T-helper 17 cell (primary cell): ENCODE data around the gene ZG16B. TPM values are rescaled to one million over a fixed set of nuclear protein-coding genes. Genes with fewer than 3 reads are reported as not detected.

ENCODE experiments used
- ATAC-seq: fragments of 150-1000 bp; cut with Tn5 transposase; 2 replicates; pipeline ENCODE4 v1.10.0; 2021; ENCODE audit warnings: mild to moderate bottlenecking, moderate library complexity
- DNase-seq, 3 donors: peaks; one replicate each; pipeline versions ENCODE4 v3.0.0 to v3.0.0-alpha.2; 2020 to 2021
- H3K9me3 ChIP-seq: one replicate; pipeline ENCODE4 v1.7.0; 2013; ENCODE audit warnings: low read length, mild to moderate bottlenecking; ENCODE audit not compliant: control insufficient read depth, poor library complexity, severe bottlenecking
- H3K27ac Mint-ChIP-seq: one replicate; pipeline ENCODE4 v1.8.0; 2022; ENCODE audit warnings: mild to moderate bottlenecking, moderate library complexity, mixed read lengths
- H3K27me3 Mint-ChIP-seq: one replicate; pipeline ENCODE4 v1.8.0; 2022; ENCODE audit warnings: mixed read lengths
- H3K36me3 Mint-ChIP-seq: one replicate; pipeline ENCODE4 v1.8.0; 2022; ENCODE audit warnings: low read depth, mixed read lengths
- H3K4me1 Mint-ChIP-seq: one replicate; pipeline ENCODE4 v1.8.0; 2022; ENCODE audit warnings: mild to moderate bottlenecking, mixed read lengths
- H3K4me3 Mint-ChIP-seq: one replicate; pipeline ENCODE4 v1.8.0; 2022; ENCODE audit warnings: mild to moderate bottlenecking, moderate library complexity, mixed read lengths
- total RNA-seq, 4 donors: library from RNA in 2 of 4; stranded (reverse) in 2 of 4; gene quantifications; one replicate each; pipeline ENCODE4 v1.2.3 and lab custom pipeline; 2022 to 2026

ZG16B gene
- total RNA-seq, 2 donors from 2014 or later, result not detected

DNA sequence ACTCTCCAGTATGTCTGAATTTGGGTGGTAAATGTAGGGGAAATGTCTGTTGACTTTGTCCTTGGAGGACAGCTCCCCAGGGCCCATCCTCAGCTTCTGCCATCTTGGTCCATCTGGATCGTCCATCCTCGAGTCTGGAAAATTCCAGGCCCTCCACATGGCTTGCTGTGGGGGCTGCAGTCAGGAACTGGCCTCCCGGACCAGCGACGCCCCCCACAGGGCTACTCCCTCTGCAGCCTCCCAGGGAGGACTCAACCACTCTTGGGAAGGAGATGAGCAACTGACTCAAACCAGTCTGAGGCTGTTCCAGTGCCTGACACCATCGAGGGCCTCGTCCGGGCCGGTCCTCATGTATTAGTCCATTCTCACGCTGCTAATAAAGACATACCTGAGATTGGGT lies 5.5 kb upstream of the ZG16B start:
- no peak for DNase-seq
- peaks cover 10% of the 10 kb centered on the region for H3K27me3 Mint-ChIP-seq
- ATAC-seq, result no peak
- no peaks in the 10 kb centered on the region for H3K4me1 Mint-ChIP-seq
- H3K4me3 Mint-ChIP-seq, result no peak overlapping the region
- H3K9me3 ChIP-seq, result no peaks in the 10 kb centered on the region
- no peak overlapping the region for H3K27ac Mint-ChIP-seq
- H3K36me3 Mint-ChIP-seq, result no peaks in the 10 kb centered on the region

DNA sequence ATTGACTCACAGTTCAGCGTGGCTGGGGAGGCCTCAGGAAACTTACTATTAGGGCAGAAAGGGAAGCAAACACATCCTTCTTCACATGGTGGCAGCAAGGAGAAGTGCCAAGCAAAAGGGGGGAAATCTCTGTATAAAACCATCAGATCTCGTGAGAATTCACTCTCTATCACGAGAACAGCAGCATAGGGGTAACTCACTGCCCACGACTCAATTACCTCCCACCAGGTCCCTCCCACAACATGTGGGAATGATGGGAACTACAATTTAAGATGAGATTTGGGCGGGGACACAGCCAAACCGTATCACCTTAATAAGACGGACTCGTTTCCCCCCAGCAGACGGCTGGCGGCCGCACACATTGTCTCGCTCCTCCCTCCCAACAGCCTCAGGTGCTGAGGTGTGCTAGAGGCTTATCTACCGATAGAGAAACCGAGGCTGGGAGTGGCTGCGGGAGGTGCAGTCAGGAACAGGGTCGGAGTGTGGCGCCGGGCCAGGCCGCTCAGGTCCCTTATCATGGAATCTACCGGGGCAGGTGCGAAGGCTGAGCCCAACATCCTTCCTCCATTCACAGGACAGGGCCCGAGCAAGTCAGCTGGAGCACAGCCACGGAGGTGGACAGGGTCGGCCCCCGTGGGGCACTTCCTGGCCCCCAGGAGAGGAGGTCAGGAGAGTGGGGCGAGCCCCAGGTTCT lies 4.9 kb upstream of the ZG16B start:
- Mint-ChIP-seq H3K27ac (no peak overlapping the region), H3K4me1 (no peaks in the 10 kb centered on the region), H3K4me3 (no peak overlapping the region), H3K36me3 (no peaks in the 10 kb centered on the region), H3K27me3 (peaks cover 10% of the 10 kb centered on the region)
- H3K9me3 ChIP-seq, result no peaks in the 10 kb centered on the region
- ATAC-seq, result no peak
- no peak for DNase-seq

DNA sequence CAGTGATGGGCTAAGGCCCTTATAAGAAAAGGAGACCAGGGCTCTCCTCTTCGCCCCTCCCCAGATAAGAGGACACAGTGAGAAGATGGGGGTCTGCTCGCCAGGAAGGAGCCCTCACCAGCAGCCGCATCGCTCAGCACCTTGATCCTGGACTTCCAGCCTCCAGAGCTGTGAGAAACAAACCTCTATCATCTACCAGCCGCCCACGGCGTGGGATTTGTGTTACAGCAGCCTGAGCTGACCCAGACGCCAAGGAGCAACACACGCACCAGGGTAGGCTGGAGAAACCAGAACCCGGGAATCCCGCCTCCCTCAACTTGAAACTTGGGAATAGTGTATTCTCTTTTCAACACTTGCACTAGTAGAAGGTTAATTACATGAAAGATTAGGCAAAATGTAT lies 4.2 kb upstream of the ZG16B start:
- Mint-ChIP-seq H3K27me3 (peaks cover 10% of the 10 kb centered on the region), H3K36me3 (no peaks in the 10 kb centered on the region), H3K4me1 (no peaks in the 10 kb centered on the region), H3K4me3 (no peak overlapping the region), H3K27ac (no peak overlapping the region)
- H3K9me3 ChIP-seq, result no peaks in the 10 kb centered on the region
- DNase-seq (no peak), ATAC-seq (no peak)

DNA sequence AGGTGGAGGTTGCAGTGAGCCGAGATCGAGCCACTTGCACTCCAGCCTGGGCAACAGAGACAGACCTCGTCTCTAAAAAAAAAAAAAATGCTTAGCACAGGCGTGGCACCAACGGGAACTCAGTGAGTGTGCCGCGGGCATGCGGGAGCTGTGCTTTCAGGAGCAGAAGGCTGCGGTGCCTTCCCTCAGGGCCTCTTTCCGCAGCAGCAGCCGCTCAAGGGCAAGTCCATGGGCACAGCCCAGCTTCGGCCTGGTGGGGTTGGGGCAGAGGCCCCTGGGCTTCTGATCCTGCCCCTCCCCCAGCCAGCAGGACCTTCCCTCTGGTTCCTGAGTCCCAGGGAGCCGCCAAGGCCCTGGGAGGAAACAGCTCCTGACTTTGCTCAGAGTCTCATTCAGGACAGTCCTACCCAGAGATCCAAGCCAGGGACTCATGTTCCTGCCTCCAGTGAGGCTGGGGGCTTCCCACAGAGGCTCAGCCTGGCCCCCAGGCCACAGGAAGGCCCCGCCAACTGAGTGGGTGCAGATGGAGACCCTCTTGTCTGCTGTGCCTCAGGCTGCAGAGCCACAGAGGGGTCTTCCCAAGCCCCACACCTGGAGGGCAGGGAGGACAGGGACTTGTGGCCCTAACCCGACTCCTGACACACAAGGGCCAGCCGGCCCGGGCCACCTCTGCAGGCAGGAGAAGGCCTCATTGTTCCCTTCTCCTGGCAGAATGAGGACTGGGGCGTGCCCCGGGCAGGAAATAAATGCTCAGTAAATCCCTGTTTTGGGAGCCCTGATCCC lies 3.3 kb upstream of the ZG16B start:
- H3K36me3 Mint-ChIP-seq, result no peaks in the 10 kb centered on the region
- ATAC-seq (no peak), DNase-seq (no peak)
- no peak overlapping the region for H3K4me3 Mint-ChIP-seq
- peaks cover 10% of the 10 kb centered on the region for H3K27me3 Mint-ChIP-seq
- no peak overlapping the region for H3K27ac Mint-ChIP-seq
- no peaks in the 10 kb centered on the region for H3K4me1 Mint-ChIP-seq
- H3K9me3 ChIP-seq, result no peaks in the 10 kb centered on the region

DNA sequence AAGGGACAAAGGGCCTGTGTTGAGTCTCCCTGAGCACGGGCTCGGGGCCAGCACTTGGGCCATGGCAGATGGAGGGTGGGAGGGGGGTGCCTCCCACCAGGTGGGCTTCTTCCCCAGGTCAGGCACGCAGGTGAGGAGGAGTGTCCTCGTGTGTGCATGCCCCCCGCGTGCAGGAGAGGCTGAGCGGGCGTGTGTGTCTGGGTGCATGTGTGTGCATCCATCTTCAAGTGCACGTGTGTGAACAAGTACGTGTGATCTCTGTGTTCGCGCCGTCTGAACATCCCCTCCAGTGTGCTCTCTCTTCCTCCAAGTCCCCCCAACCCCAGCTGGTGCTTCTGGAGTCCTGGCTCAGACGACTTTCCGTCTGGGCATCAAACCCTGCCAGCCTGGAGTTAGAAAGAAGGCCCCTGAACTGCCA lies 2.7 kb upstream of the ZG16B start:
- no peaks in the 10 kb centered on the region for H3K9me3 ChIP-seq
- no peak for ATAC-seq

DNA sequence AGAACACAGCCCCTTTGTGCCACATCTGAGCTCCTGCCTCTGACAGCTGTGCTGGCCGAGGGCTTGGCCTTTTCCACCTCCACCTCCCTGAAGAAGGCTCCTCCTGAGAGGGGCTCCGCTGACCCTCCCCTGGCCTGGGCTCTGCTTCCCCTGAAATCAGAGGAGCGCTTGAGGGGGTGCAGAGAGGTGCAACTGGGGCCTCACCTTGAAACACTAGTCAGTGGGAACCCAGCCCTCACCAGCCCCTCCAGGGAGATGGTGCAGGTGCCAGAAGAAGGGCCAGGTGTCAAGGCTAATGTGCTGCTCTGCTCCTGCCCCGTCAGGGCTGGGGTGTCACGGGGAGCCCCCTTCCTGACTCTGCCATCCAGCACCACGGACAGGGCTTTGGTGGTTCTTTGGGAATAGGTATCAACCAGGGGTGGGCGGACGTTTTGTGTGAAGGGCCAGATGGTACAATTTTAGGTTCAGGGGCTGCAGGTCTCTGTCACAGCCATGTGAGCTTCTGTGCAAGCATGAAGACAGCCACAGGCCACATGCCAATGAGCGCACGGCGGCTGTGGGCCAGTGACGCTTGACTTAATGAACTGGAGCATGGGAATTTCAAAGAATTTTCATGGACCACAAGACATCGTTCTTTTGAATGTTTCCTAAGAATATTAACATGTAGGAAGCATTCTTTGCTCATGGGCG lies 2.1 kb upstream of the ZG16B start:
- DNase-seq (no peak), ATAC-seq (no peak)

More for the DNA sequence above, 2.7 kb upstream of the ZG16B start:
- no peak for DNase-seq
- Mint-ChIP-seq H3K36me3 (no peaks in the 10 kb centered on the region), H3K27me3 (peaks cover 11% of the 10 kb centered on the region), H3K4me3 (no peak overlapping the region), H3K27ac (no peak overlapping the region), H3K4me1 (no peaks in the 10 kb centered on the region)

DNA sequence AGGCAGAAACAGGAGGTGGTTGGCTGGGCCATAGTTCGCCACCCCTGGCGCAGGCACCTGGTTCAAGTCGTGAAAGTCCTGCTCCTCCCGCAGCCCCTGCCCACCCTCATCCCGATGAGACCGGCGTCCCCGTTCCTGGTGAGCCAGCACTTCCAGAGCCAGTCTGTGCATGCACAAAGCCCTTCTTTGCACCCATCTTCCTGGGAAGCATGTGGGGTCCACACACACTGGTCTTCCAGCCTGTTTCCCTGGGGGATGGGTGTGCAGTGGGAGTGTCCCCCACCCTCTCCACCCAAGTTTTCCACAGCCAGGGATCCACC lies 1.6 kb upstream of the ZG16B start:
- H3K27me3 Mint-ChIP-seq, result peaks cover 16% of the 10 kb centered on the region
- no peak for DNase-seq
- H3K9me3 ChIP-seq, result no peaks in the 10 kb centered on the region
- no peak for ATAC-seq
- peaks cover 2% of the 10 kb centered on the region for H3K36me3 Mint-ChIP-seq
- no peak overlapping the region for H3K4me3 Mint-ChIP-seq
- no peak overlapping the region for H3K27ac Mint-ChIP-seq
- H3K4me1 Mint-ChIP-seq, result peaks cover 3% of the 10 kb centered on the region

More for the DNA sequence above, 2.1 kb upstream of the ZG16B start:
- Mint-ChIP-seq H3K4me1 (peaks cover 3% of the 10 kb centered on the region), H3K27ac (no peak overlapping the region), H3K27me3 (peaks cover 16% of the 10 kb centered on the region), H3K36me3 (peaks cover 2% of the 10 kb centered on the region), H3K4me3 (no peak overlapping the region)
- no peaks in the 10 kb centered on the region for H3K9me3 ChIP-seq

DNA sequence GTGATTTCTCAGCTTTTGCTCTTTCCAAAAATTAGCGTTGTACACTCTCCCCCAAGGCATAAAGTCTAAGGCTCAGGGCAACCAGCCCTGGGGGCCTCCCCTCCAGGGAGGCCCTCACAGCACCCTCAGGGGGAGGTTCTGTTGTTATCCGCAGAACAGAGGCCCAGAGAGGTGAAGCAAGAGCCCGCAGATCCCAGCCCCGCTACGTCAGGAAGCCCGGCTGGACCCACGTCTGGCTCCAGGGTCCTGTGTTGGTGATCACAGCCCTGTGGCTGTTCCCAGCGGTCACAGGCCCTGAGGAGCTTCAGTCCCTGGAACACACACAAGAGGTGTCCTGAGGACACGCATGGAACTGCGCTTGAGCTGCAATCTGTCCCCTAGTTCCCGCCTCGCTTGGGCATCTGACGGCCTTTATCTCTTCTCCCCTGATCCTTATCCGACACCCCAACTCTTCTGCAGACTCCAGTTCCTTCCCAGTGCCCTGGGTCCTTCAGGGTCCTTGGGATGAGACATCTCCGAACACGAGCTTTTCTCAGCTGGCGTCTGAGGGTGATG lies 1.1 kb upstream of the ZG16B start:
- peaks cover 3% of the 10 kb centered on the region for H3K4me1 Mint-ChIP-seq
- H3K36me3 Mint-ChIP-seq, result peaks cover 2% of the 10 kb centered on the region
- peaks cover 16% of the 10 kb centered on the region for H3K27me3 Mint-ChIP-seq

DNA sequence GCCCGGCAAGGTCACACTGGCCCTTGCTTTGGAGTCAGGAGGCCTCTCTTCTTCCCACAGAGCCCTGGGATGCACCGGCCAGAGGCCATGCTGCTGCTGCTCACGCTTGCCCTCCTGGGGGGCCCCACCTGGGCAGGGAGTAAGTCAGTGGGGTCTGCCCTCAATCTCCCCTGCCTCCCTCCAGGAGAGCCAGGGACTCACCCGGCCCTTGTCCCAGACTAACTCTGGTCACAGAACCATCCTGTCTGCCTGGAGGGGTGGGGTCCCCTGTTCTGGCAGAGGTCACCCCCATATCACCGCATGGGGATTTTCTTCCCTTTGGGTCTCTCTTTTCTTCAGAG lies 222 bp downstream of the ZG16B start:
- peaks cover 16% of the 10 kb centered on the region for H3K27me3 Mint-ChIP-seq
- peaks cover 6% of the 10 kb centered on the region for H3K4me1 Mint-ChIP-seq
- peaks cover 2% of the 10 kb centered on the region for H3K36me3 Mint-ChIP-seq
- no peak for ATAC-seq
- no peak overlapping the region for H3K27ac Mint-ChIP-seq
- H3K9me3 ChIP-seq, result no peaks in the 10 kb centered on the region
- no peak for DNase-seq
- no peak overlapping the region for H3K4me3 Mint-ChIP-seq

More for the DNA sequence above, 1.1 kb upstream of the ZG16B start:
- no peak overlapping the region for H3K27ac Mint-ChIP-seq
- H3K9me3 ChIP-seq, result no peaks in the 10 kb centered on the region
- no peak for ATAC-seq
- no peak for DNase-seq
- no peak overlapping the region for H3K4me3 Mint-ChIP-seq

DNA sequence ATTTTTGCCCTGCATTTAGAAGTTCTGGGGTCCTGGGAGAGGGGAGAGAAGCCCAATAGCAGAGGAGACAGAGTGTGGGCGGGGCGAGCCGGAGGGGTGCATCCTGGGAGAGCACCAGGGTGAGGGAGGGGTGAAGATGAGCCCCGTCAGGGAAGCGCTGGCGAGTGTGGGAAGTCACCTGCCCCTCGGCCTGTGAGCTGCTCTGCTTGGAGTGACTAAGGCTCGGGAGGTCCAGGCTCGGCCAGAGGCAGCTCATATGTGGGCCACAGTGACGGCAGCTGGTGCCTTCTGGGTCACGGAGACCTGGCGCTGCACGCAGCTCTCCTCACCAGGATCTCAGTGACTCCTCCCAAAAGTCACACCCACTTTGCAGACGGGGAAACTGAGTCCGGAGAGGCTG lies 1.1 kb downstream of the ZG16B start:
- H3K36me3 Mint-ChIP-seq, result peaks cover 2% of the 10 kb centered on the region
- DNase-seq, result no peak
- H3K4me1 Mint-ChIP-seq, result peaks cover 6% of the 10 kb centered on the region
- H3K27me3 Mint-ChIP-seq, result peaks cover 16% of the 10 kb centered on the region
- no peak overlapping the region for H3K4me3 Mint-ChIP-seq
- ATAC-seq, result no peak
- no peaks in the 10 kb centered on the region for H3K9me3 ChIP-seq
- no peak overlapping the region for H3K27ac Mint-ChIP-seq

DNA sequence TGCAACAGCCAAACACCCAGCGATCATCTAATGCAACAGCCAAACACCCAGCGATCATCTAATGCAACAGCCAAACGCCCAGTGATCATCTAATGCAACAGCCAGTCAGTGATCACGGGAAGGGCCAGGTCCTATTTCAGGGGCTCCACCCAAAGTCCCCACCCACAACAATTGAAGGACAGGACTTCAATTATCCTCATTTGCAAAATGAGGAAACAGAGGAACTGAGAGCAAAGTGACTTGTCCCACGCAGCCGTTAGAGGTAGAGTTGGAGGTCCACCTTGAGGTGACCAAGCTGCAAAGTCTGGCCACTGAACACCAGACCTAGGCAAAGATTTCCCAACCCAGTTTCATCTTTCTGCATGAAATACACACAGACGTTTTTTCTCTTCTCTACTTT lies 3.7 kb downstream of the ZG16B start:
- ATAC-seq, result no peak
- Mint-ChIP-seq H3K4me1 (peaks cover 18% of the 10 kb centered on the region), H3K27me3 (peaks cover 12% of the 10 kb centered on the region), H3K27ac (no peak overlapping the region), H3K4me3 (no peak overlapping the region), H3K36me3 (peaks cover 6% of the 10 kb centered on the region)
- no peaks in the 10 kb centered on the region for H3K9me3 ChIP-seq
- DNase-seq, result no peak

DNA sequence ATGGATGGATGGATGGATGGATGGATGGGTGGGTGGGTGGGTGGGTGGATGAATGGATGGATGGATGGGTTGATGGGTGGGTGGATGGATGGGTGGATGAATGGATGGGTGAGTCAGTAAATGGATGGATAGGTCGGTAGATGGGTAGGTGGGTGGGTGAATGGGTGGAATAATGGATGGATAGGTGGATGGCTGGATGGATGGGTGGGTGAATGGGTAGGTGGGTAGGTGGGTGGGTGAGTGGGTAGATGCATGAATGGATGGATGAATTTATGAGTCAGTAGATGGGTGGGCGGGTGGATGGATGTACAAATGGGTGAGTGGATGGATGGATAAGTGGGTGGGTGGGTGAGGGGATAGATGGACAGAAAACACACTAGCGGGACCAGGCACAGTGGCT lies 4.9 kb downstream of the ZG16B start:
- H3K36me3 Mint-ChIP-seq, result peaks cover 6% of the 10 kb centered on the region
- H3K27ac Mint-ChIP-seq, result no peak overlapping the region
- peaks cover 9% of the 10 kb centered on the region for H3K27me3 Mint-ChIP-seq
- no peak overlapping the region for H3K4me3 Mint-ChIP-seq
- peaks cover 20% of the 10 kb centered on the region for H3K4me1 Mint-ChIP-seq
- no peak for ATAC-seq
- DNase-seq, result no peak
- H3K9me3 ChIP-seq, result no peaks in the 10 kb centered on the region

DNA sequence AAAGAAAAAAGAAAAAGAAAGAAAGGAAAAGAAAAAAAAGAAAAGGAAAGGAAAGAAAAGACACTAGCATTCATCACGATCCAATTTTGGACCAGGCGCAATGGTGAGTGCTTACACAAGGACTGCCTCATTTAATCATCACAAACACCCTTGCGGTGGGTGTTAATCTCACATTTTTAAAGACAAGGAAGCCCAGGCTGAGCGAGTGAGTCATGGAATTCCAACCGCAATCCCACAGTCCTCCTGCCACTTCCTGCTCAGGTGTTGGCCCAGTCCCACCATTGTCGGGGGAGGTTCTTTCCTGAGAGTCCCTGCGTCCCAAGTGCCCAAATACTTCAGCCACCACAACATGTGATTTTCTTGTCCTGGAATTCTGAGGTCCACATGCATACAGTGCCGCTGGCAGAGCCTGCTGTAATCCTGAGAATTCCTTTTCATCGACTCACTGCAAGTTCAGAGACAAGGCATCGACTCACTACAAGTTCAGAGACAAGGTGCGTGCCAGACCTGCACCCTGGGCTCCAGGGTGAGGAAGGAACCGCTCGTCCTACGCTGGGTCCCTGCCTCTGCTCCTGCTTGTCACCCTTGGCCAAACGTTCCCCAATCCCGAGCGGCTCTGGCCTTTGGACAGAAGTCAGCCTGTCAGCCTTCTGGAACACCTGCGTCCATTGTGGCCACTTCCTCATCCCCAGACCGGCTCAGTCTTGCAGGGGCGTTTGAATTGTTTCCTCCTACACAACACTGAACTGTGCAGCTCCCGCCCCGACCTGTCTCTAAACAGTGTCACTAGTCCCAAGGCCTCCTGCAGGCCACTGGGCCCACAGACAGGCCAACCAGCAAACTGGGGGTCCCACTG lies 5.8 kb downstream of the ZG16B start:
- Mint-ChIP-seq H3K4me3 (no peak overlapping the region), H3K27me3 (peaks cover 9% of the 10 kb centered on the region), H3K4me1 (peaks cover 20% of the 10 kb centered on the region), H3K27ac (no peak overlapping the region), H3K36me3 (peaks cover 6% of the 10 kb centered on the region)
- DNase-seq (no peak), ATAC-seq (no peak)
- H3K9me3 ChIP-seq, result no peaks in the 10 kb centered on the region
